GM18526 (cell line): ENCODE measurements around the gene MS4A10.

Experiments
- POLR2A ChIP-seq: IDR thresholded peaks from 3 replicates; pipeline ENCODE4 v1.6.1; 2011; ENCODE audit not compliant: insufficient read length; ENCODE audit errors: extremely low read depth

The MS4A10 gene

DNA sequence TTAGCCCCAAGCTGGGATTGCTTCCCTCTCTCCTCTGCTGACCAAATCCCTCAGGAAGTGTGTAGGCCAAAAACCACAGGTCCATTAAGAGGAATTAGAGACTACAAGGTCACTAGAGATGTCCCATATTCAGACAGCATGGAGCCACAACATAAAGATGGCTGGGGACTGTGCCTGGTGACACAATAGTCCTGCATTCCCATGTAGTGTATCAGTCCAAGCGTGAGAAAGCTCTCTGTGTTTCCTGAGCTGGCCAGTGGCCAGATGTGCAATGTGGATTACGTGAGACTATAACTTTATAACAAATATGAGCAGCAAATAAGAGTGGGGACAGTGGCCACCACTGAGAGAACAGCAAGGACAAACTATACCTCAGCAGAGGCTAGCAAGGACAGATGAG, 7.6 kb upstream of the MS4A10 start:
- TF ChIP-seq POLR2A: no peak

DNA sequence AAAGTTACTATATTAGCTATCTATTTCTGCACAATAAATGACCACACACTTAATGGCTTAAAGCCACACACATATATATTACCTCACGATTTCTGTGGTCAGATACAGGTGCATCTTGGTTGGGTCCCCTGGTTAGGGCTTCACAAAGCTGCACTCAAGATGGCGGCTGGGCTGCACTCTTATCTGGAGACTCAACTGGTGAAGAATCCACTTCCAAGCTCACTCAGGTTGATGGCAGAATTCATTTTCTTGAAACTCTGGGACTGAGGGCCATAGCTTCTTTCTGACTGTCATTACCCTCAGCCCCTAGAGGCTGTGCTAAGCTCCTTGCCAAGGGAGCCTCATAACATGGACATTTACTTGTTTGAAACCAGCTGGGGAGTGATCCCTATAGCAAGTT, 5.1 kb upstream of the MS4A10 start:
- TF ChIP-seq POLR2A: no peak

DNA sequence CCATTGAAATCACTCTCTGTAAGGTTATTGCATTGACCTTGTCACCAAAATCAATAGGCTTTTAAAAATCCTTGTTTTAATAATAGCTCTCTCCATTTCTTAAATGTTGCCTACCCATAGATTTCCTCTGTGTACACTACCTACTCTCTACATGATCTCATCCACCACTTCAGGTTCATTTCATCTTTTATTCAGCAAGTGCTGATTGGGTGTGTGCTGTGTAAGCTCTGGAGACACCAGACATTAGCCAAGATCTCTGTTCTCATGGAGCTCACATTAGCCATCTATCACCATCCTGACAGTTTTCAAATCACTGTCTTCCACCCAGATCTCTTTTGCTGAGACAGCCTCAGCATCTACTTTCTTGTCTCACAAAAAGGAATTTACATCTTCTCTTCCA, 4.4 kb upstream of the MS4A10 start:
- TF ChIP-seq POLR2A: no peak

DNA sequence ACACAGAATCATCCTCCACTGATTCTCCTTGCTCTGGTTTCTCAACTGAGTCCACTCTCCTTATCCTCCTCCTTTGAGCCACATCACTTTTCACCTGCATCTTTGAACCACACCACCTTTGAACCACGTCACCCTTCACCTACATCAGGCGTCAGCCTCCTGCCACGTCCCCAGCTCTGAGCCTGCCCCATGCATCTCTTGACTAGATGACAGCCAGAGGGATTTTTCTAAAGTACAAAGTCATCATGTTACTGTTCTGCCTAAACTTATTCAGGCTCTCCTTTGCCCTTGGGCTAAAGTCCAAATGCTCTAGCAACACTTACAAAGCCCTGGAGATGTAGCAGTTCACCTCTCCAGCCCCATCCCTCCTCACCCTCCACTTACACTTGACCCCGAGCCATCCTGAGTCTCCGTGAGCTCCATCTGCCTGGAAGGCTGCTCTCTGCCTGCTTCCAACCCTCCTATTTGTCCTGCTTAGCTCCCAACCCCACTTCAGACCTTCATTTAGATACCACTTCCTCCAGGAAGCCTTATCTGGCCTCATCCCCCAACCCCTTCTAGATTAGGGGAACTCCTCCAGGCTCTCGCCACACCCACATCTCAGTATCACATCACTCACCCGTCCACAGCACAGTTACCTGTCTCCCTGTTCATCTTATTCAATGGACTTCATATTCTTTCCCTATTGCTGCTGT, 3.7 kb upstream of the MS4A10 start:
- TF ChIP-seq POLR2A: no peak

DNA sequence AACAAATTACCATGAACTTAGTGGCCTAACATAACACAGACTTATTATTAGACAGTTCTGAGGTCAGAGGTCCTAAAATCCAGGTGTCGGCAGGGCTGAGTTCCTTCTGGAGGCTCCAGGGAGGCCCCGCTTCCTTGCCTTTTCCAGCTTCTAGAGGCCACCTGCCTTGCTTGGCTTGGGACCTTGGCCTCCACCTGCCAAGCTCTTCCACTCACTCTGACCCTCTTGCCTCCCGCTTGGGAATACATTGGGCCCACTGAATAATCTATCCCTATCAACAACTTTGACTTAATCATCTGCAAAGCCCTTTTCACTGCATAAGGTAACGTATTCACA, 3.2 kb upstream of the MS4A10 start:
- no peak for TF ChIP-seq POLR2A

DNA sequence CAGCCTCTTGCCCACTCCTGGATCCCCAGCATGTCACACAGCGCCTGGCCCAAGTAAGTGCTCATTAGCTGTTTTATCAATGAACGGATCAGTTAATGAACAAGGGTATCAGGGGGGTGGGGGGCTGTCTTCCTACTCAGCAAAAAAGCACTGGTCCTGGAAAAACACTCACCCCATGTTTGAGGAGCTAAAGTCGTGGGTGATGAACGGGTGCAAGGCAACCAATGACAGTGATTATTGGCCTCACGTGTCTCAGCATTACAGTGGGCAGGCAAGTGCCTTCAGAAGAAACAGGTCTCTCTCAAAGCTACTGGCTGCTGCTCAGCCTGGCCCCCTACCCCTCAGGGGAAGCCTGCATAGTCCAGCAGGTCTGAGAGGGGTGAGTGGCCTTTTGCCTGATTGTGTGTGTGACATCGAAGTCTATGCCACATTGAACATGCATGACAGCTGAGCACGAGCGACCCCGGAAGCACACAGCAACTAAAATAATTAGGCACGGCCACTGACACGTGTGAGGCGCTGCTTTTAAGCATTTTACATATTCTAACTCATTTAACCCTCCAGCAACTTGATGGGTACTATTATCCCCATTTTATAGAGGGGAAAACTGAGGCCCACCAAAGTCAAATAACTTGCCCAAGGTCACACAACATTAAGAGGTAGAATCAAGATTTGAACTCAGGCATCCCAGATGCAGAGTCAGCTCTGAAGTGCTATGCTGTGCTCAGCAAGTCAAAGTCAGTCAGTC, 2.6 kb upstream of the MS4A10 start:
- TF ChIP-seq POLR2A: no peak

DNA sequence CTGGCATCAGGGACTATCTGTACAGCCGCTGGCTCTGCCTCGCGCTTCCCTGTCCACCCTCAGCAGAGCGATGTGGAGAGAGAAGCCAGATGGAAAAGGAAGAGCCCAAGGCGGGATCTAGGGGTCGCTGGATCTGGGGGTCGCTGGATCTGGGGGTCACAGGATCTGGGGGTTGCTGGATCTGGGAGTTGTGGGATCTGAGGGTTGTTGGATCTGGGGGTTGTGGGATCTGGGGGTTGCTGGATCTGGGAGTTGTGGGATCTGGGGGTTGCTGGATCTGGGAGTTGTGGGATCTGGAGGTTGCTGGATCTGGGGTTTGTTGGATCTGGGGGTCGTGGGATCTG, 2.0 kb upstream of the MS4A10 start:
- TF ChIP-seq POLR2A: no peak

DNA sequence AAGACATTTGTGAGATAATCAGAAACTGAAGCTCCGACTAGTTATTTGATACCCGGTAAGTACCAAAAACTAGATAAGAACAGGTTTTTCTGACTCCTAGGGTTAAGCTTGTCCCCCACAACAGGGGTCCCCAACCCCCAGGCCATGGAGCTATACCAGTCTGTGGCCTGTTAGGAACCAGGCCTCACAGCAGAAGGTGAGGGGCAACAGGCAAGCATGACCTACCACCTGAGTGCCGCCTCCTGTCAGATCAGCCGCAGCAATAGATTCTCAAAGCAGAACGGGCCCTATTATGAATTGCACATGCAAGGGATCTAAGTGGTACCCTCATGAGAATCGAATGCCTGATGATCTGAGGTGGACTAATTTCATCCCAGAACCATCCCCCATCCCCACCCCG, 1.2 kb upstream of the MS4A10 start:
- no peak for TF ChIP-seq POLR2A

DNA sequence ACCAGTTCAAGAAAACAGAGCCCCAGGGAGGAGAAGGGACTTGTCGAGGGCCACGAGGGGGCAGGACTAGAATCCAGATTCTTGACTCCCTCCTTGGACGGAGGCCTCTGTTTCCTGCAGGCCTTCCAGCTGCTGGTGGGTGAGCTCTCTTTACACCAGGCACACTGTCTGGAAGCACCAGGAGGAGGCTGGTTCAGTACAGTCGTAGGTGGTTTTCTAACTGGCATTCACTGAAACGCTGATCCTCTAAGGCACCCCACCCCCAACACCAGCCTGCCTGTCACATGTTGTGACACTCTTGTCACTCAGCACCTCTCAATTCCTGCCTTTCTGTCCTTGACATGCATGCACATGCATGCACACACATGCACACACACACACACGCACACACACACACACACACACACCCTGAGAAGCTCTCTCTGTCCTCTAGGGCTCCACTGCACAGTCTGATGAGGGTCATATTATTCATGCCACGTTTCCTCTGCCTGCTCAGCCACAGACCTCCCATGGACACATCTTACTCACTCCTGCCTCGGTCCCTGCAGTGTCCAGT, 751 bp downstream of the MS4A10 start:
- TF ChIP-seq POLR2A: no peak

DNA sequence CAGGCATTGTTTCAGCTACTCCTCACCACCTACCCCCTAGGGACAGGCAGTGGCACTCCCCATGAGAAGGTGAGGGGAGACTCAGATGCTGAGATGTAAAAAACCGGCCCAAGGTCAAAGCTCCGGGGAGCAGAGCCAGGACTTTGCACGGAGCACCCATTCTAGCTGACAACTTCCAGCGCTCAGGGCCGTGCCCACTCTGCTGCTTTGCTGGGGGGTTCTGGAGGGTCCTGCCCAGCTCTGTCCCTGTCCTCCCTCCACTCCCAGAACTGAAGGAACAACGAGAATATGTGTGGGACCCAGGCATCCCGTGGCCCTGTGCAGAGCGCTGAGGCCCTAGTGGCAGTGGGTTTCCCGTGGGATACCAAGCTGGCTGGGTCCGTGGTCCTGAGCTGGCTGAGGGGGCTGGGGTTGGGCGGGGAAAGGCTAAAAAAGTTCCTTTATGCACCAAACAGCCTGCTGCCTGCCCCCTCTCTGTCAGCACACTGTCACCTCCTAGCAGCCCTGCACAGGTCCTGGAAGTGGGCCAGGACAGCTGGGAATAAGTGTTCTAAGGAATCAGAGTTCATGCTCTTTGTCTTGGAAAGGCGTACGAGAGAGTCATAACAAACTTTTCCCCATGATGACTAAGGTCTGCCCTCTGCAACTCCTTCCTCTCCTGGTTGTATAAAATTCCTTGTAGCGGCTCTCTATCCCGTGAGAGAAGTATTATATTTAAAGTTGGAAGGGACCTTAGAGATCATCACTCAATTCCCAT, 1.9 kb downstream of the MS4A10 start:
- TF ChIP-seq POLR2A: no peak

DNA sequence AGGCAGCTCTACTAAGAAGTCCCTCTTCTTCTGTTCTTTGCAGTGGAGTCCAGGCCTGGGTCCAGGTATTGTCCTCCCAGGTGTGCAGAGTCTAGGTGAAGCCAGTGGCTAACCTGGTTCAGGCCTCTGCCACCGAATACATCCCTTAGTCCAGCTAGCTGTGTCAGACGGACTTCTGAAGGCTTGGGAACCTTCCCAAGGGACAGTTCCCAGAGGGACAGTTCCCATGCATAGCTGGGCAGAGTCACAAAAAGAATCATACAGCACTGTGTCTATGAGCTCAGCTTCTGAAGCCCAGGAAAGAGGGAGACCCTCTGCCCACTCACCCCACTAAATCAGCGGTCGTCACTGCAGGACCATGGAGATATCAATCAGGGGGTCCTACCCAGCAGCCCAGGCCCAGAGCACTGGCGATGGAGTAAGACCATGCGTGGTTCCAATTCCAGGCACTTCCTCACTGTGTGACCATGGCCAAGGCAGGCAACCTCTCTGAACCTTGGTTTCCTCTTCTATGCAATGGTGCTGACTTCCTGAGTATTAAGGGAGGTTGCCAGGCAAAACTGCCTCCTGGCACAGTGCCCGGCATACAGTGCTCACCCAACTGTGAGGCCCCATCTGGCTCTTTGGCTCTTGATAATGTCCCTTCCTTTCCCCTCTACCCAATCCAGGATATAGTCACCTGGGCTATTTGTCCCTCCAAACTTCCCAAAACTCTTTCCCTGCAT, 3.4 kb downstream of the MS4A10 start:
- TF ChIP-seq POLR2A: no peak

DNA sequence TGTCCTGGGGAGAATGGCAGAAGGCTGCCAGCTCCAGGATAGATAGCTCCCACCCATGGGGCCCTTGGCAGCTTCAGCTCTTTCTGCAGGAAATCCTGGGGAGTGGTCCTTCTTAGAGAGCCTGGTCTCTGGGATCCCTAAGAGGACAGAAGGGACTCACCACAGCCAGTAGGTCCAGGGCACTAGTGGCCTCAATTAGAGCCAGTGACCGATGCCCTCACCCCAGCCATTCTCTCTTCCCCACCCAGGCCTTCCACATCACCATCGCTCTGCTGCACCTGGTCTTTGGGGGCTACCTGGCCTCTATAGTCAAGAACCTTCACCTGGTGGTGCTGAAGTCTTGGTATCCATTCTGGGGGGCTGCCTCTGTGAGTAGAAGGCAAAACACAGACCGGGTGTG, 5.6 kb downstream of the MS4A10 start:
- no peak for TF ChIP-seq POLR2A

DNA sequence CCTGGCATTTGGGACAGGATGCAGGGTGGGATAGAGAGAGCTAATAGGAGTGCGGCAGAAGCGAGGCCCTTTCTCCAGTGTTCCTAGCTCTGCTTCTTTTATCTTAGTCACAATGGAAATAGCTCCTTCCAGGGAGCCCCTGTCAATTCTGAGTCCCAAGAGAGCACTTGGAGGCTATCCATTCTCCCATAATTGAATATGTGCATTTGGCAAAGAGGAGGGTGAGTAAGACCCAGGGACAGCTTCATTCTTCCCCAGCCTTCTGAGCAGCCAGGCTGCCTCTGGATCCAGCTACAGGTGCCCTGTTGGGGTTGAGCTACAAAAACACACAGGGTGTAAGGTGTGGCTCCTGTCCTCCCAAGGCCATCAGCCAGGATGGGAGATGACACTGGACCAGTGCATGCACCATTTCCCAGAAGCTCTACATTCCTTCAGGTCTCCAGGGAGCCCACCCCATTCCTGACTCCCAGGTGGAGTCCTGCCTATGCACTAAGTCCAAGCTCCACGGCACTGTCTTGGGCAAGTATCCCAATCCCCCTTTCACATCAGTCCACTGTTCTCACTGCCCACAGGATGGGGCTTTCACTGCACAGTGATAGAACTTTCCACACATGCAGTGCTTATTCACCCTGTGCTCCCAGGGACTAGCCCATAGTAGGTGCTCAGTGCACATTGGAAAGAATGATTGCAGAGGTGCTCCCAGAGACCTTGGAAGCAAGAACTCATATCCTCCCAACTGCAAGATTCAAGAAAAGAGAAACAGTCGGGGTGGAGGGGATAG, 6.2 kb downstream of the MS4A10 start:
- no peak for TF ChIP-seq POLR2A

DNA sequence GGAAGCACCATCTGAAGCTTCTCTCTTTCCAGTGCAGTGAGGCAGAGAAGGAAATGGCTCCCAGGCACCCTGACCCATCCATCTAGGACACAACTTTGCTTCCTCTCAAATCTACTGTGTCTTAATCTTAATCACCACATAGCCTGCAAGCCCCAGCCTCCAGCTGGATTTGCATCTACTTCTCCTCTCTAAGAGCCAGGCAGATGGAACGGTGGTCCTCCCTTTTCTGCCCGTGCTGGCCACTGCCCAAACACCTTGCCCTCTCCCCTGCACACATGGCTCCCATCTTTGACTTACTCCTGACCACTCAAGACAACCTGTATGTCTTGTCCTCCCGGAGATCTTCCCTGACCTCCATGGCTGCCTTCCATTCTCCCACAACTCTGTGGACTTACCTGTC, 7.4 kb downstream of the MS4A10 start:
- no peak for TF ChIP-seq POLR2A

DNA sequence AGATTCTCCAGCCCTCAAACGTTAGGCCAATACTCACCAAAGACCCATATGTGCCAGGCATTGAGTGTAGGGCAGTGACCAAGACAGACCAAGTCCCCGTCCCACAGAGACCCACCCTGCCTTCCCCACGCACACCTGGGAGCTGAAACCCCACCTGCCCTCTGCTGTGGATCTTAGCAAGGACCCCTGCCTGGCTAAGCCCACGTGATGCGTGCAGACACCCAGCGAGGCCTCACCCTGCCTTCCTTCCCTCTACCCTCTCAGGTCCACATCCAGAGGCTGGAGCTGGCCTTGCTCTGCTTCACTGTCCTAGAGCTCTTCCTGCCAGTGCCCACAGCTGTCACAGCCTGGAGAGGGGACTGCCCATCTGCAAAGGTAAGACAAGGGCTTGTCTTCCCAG, 10.2 kb downstream of the MS4A10 start:
- no peak for TF ChIP-seq POLR2A
